Mucosa of descending colon (tissue), 3 donors: ENCODE data around the gene TECPR1. TPM values are rescaled to one million over a fixed set of nuclear protein-coding genes. Genes with fewer than 3 reads are reported as not detected.

Experiments used
- ATAC-seq: fragments of 200-7000 bp; cut with Tn5 transposase; one replicate; pipeline ENCODE4 v1.9.1; 2020; ENCODE audit warnings: mild to moderate bottlenecking, moderate library complexity
- DNase-seq, 3 donors: peaks; one replicate each; pipeline ENCODE4 v3.0.0-alpha.2; 2020
- H3K36me3 ChIP-seq: fragments of 200-600 bp; one replicate; pipeline ENCODE4 v1.8.0; 2021; ENCODE audit warnings: low read depth, mild to moderate bottlenecking
- H3K4me1 ChIP-seq: fragments of 200-600 bp; one replicate; pipeline ENCODE4 v1.8.0; 2021; ENCODE audit warnings: low read depth, mild to moderate bottlenecking
- H3K4me3 ChIP-seq: fragments of 200-600 bp; one replicate; pipeline ENCODE4 v1.8.0; 2021; ENCODE audit warnings: mild to moderate bottlenecking
- H3K9me3 ChIP-seq: fragments of 200-600 bp; one replicate; pipeline ENCODE4 v1.8.0; 2021; ENCODE audit warnings: mild to moderate bottlenecking
- intact Hi-C, 2 donors: fragments of 100-400 bp; cut with DNase I in 1 of 2; cut with micrococcal nuclease in 1 of 2; formaldehyde crosslinking; loops; one replicate each; pipeline versions ENCODE4 v1.11.0 to v1.11.1; 2022; cut with DNase I, micrococcal nuclease
- total RNA-seq, 3 donors: library from RNA; stranded (reverse); fragmentation: NEBNext Ultra II Directional in 2 of 3; extraction: Animal tissue kit (Norgen Biotek cat#: 25700) in 2 of 3; gene quantifications; one replicate each; pipeline versions ENCODE4 v1.2.1 to v1.2.4, GENCODE V29; 2021 to 2023
- TF ChIP-seq, protein P1 (sequence below): fragments of 200-600 bp; IDR thresholded peaks from one replicate; pipeline ENCODE4 v1.8.0; 2022; ENCODE audit warnings: antibody characterized with exemption, mild to moderate bottlenecking
- donor health status: DM: no; HTN: no; CAD: no; lungs with moderate emphysema.
- donor health status: DM: no; HTN: no; CAD: no.
- donor health status: DM: no; HTN: yes; CAD: no.

TECPR1 gene
- total RNA-seq, 3 donors from 2014 or later: 37.0 to 50.5 (median 45.5) TPM

DNA sequence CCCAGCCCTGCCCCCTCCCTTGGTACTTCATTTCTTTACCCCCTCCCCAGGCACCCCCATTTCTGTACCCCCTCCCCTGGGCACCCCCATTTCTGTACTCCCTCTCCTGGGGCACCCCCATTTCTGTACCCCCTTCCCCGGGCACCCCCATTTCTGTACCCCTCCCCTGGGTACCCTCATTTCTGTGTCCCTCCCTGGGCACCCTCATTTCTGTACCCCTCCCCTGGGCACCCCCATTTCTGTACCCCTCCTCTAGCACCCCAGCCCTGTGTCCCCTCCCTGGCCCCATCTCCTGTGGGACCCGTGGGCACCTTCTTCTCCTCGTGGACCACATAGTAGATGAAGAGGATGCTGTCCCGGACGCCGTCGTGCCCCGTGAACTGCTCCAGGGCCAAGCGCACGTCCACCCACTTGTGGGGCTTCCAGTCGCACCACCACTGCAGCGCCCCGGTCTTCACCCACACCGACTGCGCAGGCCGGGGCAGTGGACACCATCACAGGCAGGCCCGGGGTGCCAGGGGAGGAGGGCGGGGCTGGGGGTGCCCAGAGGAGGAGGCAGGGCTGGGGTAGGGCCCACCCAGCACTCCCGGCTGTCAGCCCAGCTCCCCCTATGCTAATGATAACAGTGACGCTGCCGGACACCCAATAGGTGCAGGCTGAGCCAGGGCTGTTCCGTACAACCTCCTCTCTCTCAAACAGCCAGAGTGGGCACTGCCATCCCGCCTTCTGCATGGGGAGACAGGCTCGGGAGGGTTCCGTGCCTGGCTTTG lies 20.4 kb downstream of the TECPR1 start:
- no peak overlapping the region for H3K4me3 ChIP-seq
- TF ChIP-seq, protein P1, sequence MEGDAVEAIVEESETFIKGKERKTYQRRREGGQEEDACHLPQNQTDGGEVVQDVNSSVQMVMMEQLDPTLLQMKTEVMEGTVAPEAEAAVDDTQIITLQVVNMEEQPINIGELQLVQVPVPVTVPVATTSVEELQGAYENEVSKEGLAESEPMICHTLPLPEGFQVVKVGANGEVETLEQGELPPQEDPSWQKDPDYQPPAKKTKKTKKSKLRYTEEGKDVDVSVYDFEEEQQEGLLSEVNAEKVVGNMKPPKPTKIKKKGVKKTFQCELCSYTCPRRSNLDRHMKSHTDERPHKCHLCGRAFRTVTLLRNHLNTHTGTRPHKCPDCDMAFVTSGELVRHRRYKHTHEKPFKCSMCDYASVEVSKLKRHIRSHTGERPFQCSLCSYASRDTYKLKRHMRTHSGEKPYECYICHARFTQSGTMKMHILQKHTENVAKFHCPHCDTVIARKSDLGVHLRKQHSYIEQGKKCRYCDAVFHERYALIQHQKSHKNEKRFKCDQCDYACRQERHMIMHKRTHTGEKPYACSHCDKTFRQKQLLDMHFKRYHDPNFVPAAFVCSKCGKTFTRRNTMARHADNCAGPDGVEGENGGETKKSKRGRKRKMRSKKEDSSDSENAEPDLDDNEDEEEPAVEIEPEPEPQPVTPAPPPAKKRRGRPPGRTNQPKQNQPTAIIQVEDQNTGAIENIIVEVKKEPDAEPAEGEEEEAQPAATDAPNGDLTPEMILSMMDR: no peak
- DNase-seq: no peak
- intact Hi-C loops: no loop called here
- no peaks in the 10 kb centered on the region for H3K36me3 ChIP-seq
- H3K4me1 ChIP-seq: no peaks in the 10 kb centered on the region
- ATAC-seq: no peak
- no peaks in the 10 kb centered on the region for H3K9me3 ChIP-seq

DNA sequence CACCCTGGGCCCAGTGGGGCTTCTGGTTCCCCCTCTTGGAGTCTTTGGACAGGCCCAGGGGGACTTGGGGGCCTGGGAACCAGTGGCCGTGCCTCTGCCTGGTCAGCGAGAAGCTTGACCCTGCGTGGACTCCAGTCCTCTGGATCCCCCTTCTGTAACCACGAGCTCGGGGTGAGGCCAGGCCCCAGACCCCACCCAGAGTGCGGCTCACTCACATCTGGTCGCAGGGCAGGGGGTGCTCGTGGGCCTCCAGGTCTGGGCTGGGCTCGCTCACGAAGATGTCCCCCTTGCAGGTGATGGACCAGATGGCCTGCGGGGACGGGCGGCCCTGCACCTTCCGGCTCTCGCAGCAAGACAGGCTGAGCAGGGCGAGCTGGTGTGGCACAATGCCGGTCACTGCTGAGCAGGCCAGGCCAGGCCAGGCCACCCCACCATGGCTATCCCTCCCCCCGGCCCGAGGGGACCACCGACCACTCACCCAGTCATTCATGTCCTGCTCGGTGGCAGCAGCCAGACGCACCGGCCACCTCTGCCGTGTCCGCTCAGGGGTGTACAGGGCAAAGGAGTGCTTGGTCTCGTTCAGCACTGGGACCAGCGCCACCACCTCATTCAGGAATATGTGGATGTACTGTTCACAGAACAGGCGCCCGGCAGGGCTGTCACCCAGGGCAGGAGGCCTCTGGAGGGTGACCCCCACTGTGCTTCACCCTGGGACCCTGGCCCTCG lies 21.1 kb downstream of the TECPR1 start:
- Histone ChIP-seq H3K9me3 (no peaks in the 10 kb centered on the region), H3K4me3 (no peak overlapping the region), H3K4me1 (no peaks in the 10 kb centered on the region), H3K36me3 (no peaks in the 10 kb centered on the region)
- TF ChIP-seq, protein P1: no peak
- ATAC-seq (no peak), DNase-seq (no peak)
- intact Hi-C loops: no loop called here

DNA sequence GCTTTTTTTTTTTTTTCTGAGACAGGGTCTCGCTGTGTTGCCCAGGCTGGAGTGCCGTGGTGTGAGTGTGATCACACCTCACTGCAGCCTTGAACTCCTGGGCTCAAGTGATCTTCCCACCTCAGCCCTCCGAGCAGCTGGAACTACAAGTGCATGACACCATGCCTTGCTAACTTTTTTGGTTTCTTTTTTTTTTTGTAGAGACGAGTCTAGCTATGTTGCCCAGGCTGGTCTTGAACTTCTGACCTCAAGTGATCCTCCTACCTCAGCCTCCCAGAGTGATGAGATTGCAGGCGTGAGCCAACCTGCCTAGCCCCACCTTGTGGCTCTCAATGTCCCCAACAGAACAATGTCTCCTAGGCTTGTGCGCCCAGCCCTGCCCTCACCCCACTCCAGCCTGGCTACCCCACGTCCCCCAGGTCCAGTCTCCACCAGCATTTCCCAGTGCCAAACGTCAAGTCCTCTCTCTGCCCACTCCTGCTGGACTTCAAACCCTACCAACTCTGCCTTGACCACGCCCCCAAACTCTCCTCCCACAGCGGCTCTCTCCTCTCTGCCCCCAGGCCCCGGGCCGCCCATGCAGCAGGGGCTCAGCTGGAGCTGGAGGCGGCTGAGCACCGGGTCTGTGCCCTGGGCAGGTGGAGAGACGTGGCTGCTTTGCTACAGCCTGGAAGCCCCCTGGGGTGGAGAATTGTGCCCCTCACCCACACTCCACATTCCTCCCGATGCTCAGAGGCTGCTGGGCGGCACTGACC lies 21.9 kb downstream of the TECPR1 start:
- TF ChIP-seq, protein P1: no peak
- intact Hi-C loops: no loop called here
- no peaks in the 10 kb centered on the region for H3K9me3 ChIP-seq
- H3K36me3 ChIP-seq: no peaks in the 10 kb centered on the region
- H3K4me1 ChIP-seq: no peaks in the 10 kb centered on the region
- no peak for DNase-seq
- no peak for ATAC-seq
- H3K4me3 ChIP-seq: no peak overlapping the region

DNA sequence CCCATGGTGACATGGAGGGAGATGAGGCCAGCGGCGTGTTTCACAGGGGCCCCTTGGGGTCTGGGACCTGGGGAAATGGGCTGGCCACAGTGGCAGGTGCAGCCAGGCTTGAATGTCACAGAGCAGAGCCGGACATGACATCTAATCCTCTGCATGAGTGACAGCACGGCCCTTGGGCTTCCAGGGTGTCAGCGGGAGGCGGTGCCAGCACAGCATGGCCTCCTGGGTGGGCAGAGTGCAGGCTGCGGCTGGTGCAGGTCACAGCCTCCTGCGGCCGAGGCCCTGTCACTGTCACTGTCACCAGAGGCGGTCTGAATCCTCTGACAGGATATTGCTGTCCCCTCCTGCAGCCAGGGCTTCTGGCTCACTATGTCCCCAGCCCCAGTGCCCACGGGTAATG lies 22.6 kb downstream of the TECPR1 start:
- no peaks in the 10 kb centered on the region for H3K36me3 ChIP-seq
- no peak overlapping the region for H3K4me3 ChIP-seq

DNA sequence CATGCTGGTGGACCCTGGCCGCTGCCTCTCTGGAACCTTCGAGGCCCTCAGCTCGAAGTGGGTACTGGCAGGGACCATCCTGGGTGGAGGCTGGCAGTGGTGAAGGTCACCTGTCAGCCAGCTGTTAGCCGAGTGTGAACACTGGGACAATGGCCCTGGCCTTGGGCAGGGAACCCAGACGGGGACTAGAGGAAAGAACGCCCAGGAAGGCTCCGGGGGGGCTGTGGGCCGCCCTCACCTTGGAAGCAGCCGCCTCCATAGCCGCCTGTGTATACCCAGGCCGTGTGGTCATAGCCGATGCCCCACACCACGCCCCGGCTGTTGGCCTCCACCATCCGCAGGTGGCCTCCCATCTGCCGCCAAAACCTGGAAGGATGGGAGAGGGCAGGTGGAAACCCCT lies 23.2 kb downstream of the TECPR1 start:
- Histone ChIP-seq H3K4me1 (no peaks in the 10 kb centered on the region), H3K4me3 (no peak overlapping the region), H3K36me3 (no peaks in the 10 kb centered on the region), H3K9me3 (no peaks in the 10 kb centered on the region)
- TF ChIP-seq, protein P1: no peak
- DNase-seq (no peak), ATAC-seq (no peak)
- intact Hi-C loops: no loop called here

More for the DNA sequence above, 22.6 kb downstream of the TECPR1 start:
- intact Hi-C loops: no loop called here
- ATAC-seq (no peak), DNase-seq (no peak)
- TF ChIP-seq, protein P1: no peak
- Histone ChIP-seq H3K9me3 (no peaks in the 10 kb centered on the region), H3K4me1 (no peaks in the 10 kb centered on the region)
